T follicular helper cell (primary cell): Measurements from ENCODE around the gene TNF.

Experiments
- DNase-seq: peaks from one replicate; pipeline ENCODE4 v3.0.0-alpha.2; 2020; ENCODE audit warnings: low read depth
- total RNA-seq, 2 experiments: gene quantifications; one replicate each; lab custom pipeline; 2026; lab: John Stamatoyannopoulos, UW

Gene TNF
- 48.5 to 1,021 reads per million in 2 experiments for total RNA-seq

- DNase-seq: peak; percentile 71
Measured at GRCh38 chr6:31575335-31575901, at the start of gene TNF. TNF (plus strand) TSS chr6:31575565; CDS start chr6:31575742, 177 bp downstream.

- DNase-seq: no peak
Measured at GRCh38 chr6:31525932-31526591, 49.3 kb upstream of the TNF start.

GRCh38 chr6:31528307-31528777 is 47.0 kb upstream of the TNF start:
- DNase-seq: no peak

GRCh38 chr6:31528821-31529328 is 46.5 kb upstream of the TNF start, which contains the start of gene MCCD1:
MCCD1 (plus strand) TSS chr6:31528962; CDS start chr6:31529015, 53 bp downstream.
- no peak for DNase-seq

GRCh38 chr6:31529329-31530150 is 45.8 kb upstream of the TNF start:
- DNase-seq: no peak

- no peak for DNase-seq
Measured at GRCh38 chr6:31530659-31531058, 44.7 kb upstream of the TNF start.

- no peak for DNase-seq
Measured at GRCh38 chr6:31531162-31531561, 44.2 kb upstream of the TNF start.

- no peak for DNase-seq
Measured at GRCh38 chr6:31531771-31532643, 43.4 kb upstream of the TNF start.

GRCh38 chr6:31532644-31533454 is 42.5 kb upstream of the TNF start:
- DNase-seq: no peak

GRCh38 chr6:31533455-31533841 is 41.9 kb upstream of the TNF start:
- DNase-seq: no peak

GRCh38 chr6:31534011-31534410 is 41.4 kb upstream of the TNF start:
- DNase-seq: no peak

GRCh38 chr6:31534521-31535040 is 40.8 kb upstream of the TNF start:
- no peak for DNase-seq

GRCh38 chr6:31535538-31536324 is 39.6 kb upstream of the TNF start:
- no peak for DNase-seq

- no peak for DNase-seq
Measured at GRCh38 chr6:31538805-31539400, 36.5 kb upstream of the TNF start.

GRCh38 chr6:31540640-31541039 is 34.7 kb upstream of the TNF start:
- no peak for DNase-seq

GRCh38 chr6:31541059-31541657 is 34.2 kb upstream of the TNF start:
- peak; percentile 74 for DNase-seq

GRCh38 chr6:31541658-31542521 is 33.5 kb upstream of the TNF start, which contains the start of gene DDX39B:
DDX39B (minus strand) TSS chr6:31542003; CDS start chr6:31540532, 1,471 bp downstream.
- DNase-seq: peak; percentile 92

- no peak for DNase-seq
Measured at GRCh38 chr6:31543639-31544038, 31.7 kb upstream of the TNF start.
